Smooth muscle cell (in vitro differentiated cells): ENCODE data around the gene GVQW3. TPM values are rescaled to one million over a fixed set of nuclear protein-coding genes. Genes with fewer than 3 reads are reported as not detected.

Experiments
- DNase-seq: peaks from one replicate; lab custom pipeline; 2025; ENCODE audit not compliant: unreplicated experiment; lab: John Stamatoyannopoulos, UW
- H2AFZ ChIP-seq: fragments of 200-600 bp; sonication (generic); 2 replicates; pipeline ENCODE4 v1.6.0; 2016; ENCODE audit warnings: antibody characterized with exemption, low read depth, mild to moderate bottlenecking
- H3F3A ChIP-seq: fragments of 200-600 bp; sonication (generic); 2 replicates; pipeline ENCODE4 v1.6.0; 2017; ENCODE audit warnings: antibody characterized with exemption, low read depth
- H3K27ac ChIP-seq: fragments of 200-600 bp; sonication (generic); 2 replicates; pipeline ENCODE4 v1.5.1; 2016; ENCODE audit warnings: low read depth, mild to moderate bottlenecking
- H3K27me3 ChIP-seq: fragments of 200-600 bp; sonication (generic); 2 replicates; pipeline ENCODE4 v1.6.1; 2016; ENCODE audit warnings: low read depth, mild to moderate bottlenecking
- H3K36me3 ChIP-seq: fragments of 200-600 bp; sonication (generic); 2 replicates; pipeline ENCODE4 v1.5.1; 2016; ENCODE audit warnings: low read depth
- H3K4me1 ChIP-seq: fragments of 200-600 bp; sonication (generic); 2 replicates; pipeline ENCODE4 v1.5.1; 2016; ENCODE audit warnings: low read depth
- H3K4me2 ChIP-seq: fragments of 200-600 bp; sonication (generic); 2 replicates; pipeline ENCODE4 v1.6.0; 2016; ENCODE audit warnings: mild to moderate bottlenecking
- H3K4me3 ChIP-seq: fragments of 200-600 bp; sonication (generic); 2 replicates; pipeline ENCODE4 v1.5.1; 2016; ENCODE audit warnings: mild to moderate bottlenecking
- H3K79me2 ChIP-seq: fragments of 200-600 bp; sonication (generic); 2 replicates; pipeline ENCODE4 v1.6.0; 2016; ENCODE audit warnings: low read depth, mild to moderate bottlenecking
- H3K9ac ChIP-seq: fragments of 200-600 bp; sonication (generic); 2 replicates; pipeline ENCODE4 v1.6.0; 2016; ENCODE audit warnings: low read depth
- H3K9me3 ChIP-seq: fragments of 200-600 bp; sonication (generic); replicated peaks from 2 replicates; pipeline ENCODE4 v1.5.1; 2016; ENCODE audit warnings: low read depth
- H4K20me1 ChIP-seq: fragments of 200-600 bp; sonication (generic); 2 replicates; pipeline ENCODE4 v1.6.0; 2016; ENCODE audit warnings: low read depth
- WGBS: methylation state at CpG from one replicate; pipeline ENCODE4 v1.1.7; 2016; ENCODE audit warnings: low lambda C conversion rate; 5-methylcytosine and 5-hydroxymethylcytosine counted together
- polyA plus RNA-seq: library from polyadenylated mRNA; unstranded; fragments of >200 nt; fragmentation: Nextera tagmentation; extraction: Ambion mirVana; gene quantifications from 2 replicates; pipeline ENCODE4 v1.2.1, GENCODE V29; 2016
- total RNA-seq: library from RNA; depleted of rRNA; stranded (reverse); fragments of >200 nt; gene quantifications from 2 replicates; pipeline ENCODE4 v1.2.3, GENCODE V29; 2014
- TF ChIP-seq, protein P1 (sequence below): fragments of 200-600 bp; sonication (generic); IDR thresholded peaks from 2 replicates; pipeline ENCODE4 v1.5.1; 2017; ENCODE audit warnings: borderline replicate concordance, mild to moderate bottlenecking, antibody characterized with exemption; ENCODE audit not compliant: insufficient read depth, poor library complexity, severe bottlenecking

Gene GVQW3
- total and polyA plus RNA-seq, 2 experiments from 2014 or later = 2.8 to 3.1 TPM

DNA sequence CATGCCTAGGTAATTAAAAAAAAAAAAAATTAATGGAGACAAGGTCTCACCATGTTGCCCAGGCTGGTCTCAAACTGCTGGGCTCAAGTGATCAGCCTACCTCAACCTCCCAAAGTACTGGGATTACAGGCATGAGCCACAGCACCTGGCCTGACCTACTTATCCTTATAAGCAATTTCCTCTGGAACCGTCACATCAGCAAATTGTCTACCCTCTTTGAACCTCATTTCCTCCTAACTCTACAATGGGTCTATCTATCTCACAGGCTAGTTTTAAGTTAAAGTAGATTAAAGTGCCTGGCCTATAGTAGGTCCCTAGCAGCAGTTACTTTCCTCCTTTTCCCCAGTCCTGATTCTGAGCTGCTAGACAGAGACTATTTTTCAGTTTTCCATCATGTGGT lies 43.7 kb upstream of the GVQW3 start:
- Histone ChIP-seq H3K4me2 (no peak overlapping the region), H3K9ac (no peak overlapping the region), H2AFZ (no peak overlapping the region), H3K27ac (no peak overlapping the region), H3K4me1 (no peaks in the 10 kb centered on the region), H4K20me1 (no peaks in the 10 kb centered on the region), H3K27me3 (no peaks in the 10 kb centered on the region), H3K4me3 (no peak overlapping the region), H3K36me3 (no peaks in the 10 kb centered on the region), H3K79me2 (no peaks in the 10 kb centered on the region), H3K9me3 (no peaks in the 10 kb centered on the region), H3F3A (no peaks in the 10 kb centered on the region)
- 92% methylated on average over 1 of the region's 1 CpG for WGBS
- DNase-seq = no peak
- TF ChIP-seq, protein P1, sequence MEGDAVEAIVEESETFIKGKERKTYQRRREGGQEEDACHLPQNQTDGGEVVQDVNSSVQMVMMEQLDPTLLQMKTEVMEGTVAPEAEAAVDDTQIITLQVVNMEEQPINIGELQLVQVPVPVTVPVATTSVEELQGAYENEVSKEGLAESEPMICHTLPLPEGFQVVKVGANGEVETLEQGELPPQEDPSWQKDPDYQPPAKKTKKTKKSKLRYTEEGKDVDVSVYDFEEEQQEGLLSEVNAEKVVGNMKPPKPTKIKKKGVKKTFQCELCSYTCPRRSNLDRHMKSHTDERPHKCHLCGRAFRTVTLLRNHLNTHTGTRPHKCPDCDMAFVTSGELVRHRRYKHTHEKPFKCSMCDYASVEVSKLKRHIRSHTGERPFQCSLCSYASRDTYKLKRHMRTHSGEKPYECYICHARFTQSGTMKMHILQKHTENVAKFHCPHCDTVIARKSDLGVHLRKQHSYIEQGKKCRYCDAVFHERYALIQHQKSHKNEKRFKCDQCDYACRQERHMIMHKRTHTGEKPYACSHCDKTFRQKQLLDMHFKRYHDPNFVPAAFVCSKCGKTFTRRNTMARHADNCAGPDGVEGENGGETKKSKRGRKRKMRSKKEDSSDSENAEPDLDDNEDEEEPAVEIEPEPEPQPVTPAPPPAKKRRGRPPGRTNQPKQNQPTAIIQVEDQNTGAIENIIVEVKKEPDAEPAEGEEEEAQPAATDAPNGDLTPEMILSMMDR = no peak

DNA sequence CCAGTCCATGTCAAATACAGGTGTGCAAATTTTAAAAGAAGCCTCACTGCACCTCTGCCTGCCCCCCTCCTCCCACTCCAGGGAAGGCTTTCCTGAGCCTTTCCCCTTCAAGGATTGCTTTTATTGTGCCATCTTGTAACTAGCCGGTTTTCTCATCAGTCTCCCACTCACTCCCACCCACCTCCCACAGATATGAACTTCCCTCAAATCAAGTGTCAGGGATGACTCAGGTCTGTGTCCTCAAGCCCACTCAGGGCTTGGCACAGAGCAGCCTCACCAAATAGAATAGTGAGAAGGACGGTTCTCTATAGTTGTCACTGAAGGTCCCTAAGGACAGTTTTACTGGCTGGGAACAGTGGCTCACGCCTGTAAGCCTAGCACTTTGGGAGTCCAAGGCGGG lies 43.2 kb upstream of the GVQW3 start:
- no peak for DNase-seq
- no peaks in the 10 kb centered on the region for H3K4me1 ChIP-seq
- H3K9me3 ChIP-seq = no peaks in the 10 kb centered on the region
- TF ChIP-seq, protein P1 = no peak
- 89% methylated on average over 4 of the region's 4 CpGs for WGBS
- no peaks in the 10 kb centered on the region for H4K20me1 ChIP-seq
- no peak overlapping the region for H3K4me3 ChIP-seq
- H3K4me2 ChIP-seq = no peak overlapping the region
- H3K27me3 ChIP-seq = no peaks in the 10 kb centered on the region
- no peaks in the 10 kb centered on the region for H3K79me2 ChIP-seq
- no peaks in the 10 kb centered on the region for H3F3A ChIP-seq
- no peaks in the 10 kb centered on the region for H3K36me3 ChIP-seq
- H3K9ac ChIP-seq = no peak overlapping the region
- H3K27ac ChIP-seq = no peak overlapping the region
- H2AFZ ChIP-seq = no peak overlapping the region

DNA sequence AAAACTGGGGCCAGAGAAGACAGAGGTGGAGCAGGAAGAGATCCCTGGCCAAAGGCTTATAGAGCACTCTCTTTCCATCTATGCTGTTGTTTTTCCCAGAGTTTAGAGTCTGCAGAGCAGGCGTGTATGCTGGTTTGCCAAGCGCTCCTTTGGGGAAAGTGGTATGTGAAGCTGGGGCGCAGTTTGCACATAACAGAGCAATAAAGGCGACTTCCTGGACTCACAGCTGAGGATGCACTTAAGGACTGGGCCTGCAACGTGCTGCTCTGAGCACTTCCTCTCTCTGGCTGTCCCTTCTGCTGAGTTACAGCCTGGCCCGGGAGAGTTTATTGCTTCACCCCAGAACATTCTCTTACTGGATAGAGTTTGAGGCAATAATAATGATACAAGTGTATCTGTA lies 41.9 kb upstream of the GVQW3 start:
- Histone ChIP-seq H3K27me3 (no peaks in the 10 kb centered on the region), H3K9me3 (no peaks in the 10 kb centered on the region), H3K79me2 (no peaks in the 10 kb centered on the region), H3K9ac (no peak overlapping the region), H3F3A (no peaks in the 10 kb centered on the region), H3K27ac (no peak overlapping the region), H2AFZ (no peak overlapping the region), H4K20me1 (no peaks in the 10 kb centered on the region), H3K4me1 (no peaks in the 10 kb centered on the region), H3K4me3 (no peak overlapping the region), H3K4me2 (no peak overlapping the region), H3K36me3 (no peaks in the 10 kb centered on the region)
- WGBS = 73% methylated on average over 6 of the region's 6 CpGs
- no peak for DNase-seq
- TF ChIP-seq, protein P1 = no peak

DNA sequence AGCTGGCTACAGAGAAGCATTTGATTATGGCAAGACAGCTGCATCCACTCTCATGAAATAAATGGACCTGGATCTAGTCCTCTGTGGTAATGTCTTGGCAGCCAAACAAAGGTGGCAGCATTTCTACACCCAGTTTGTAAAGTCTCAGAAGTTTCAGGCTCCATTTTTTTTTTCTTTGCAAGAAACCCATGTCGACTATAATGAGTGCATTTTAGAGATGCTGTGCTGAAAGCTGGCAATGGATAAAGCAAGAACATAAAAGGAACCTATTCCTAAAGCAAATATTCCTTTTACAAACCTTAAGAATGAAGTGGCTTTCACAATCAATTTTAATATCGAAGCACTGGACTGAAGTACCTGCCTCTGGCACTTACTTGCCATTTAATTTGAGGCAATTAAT lies 33.7 kb upstream of the GVQW3 start:
- Histone ChIP-seq H3F3A (no peaks in the 10 kb centered on the region), H3K9me3 (no peaks in the 10 kb centered on the region), H3K9ac (no peak overlapping the region), H3K4me1 (no peaks in the 10 kb centered on the region), H3K4me2 (no peak overlapping the region), H4K20me1 (no peaks in the 10 kb centered on the region), H3K4me3 (no peak overlapping the region), H3K79me2 (no peaks in the 10 kb centered on the region), H3K36me3 (no peaks in the 10 kb centered on the region), H2AFZ (no peak overlapping the region), H3K27me3 (no peaks in the 10 kb centered on the region), H3K27ac (no peak overlapping the region)
- TF ChIP-seq, protein P1 = no peak
- DNase-seq = no peak
- 92% methylated on average over 2 of the region's 2 CpGs for WGBS
